H1 (cell line): ENCODE data around the gene HTR3C. TPM values are rescaled to one million over a fixed set of nuclear protein-coding genes. Genes with fewer than 3 reads are reported as not detected.

Experiments
- CTCF ChIA-PET: fragments of 300-600 bp; sonication (Branson Sonifier 250); formaldehyde crosslinking; loops from one replicate; lab custom pipeline; 2021; ENCODE audit not compliant: partially characterized antibody; lab: Charles Lee
- POLR2A ChIA-PET: fragments of 300-600 bp; sonication (Branson Sonifier 250); formaldehyde crosslinking; loops from one replicate; lab custom pipeline; 2021; ENCODE audit warnings: inconsistent platforms; ENCODE audit not compliant: partially characterized antibody; lab: Charles Lee
- DNase-seq, 2 experiments: peaks; one replicate each; pipeline versions ENCODE4 v3.0.0 to v3.0.0-alpha.2; 2010 to 2022; ENCODE audit warnings: low spot score in 2 of 2, low read depth in 1 of 2, mixed read lengths in 1 of 2
- FAIRE-seq: peaks from 2 replicates; lab custom pipeline; 2011; peaks lifted over from hg19 to GRCh38; lab: Jason Lieb, UNC
- H2AFZ ChIP-seq: 2 replicates; pipeline ENCODE4 v1.8.1; 2012; ENCODE audit warnings: low read length, inconsistent platforms
- H2AK5ac ChIP-seq: 2 replicates; pipeline ENCODE4 v1.6.1; 2013; ENCODE audit warnings: low read depth, low read length
- H2BK120ac ChIP-seq: replicated peaks from 2 replicates; pipeline ENCODE3; 2013; ENCODE audit warnings: low read depth, low read length, inconsistent platforms
- H2BK12ac ChIP-seq: 2 replicates; pipeline ENCODE4 v1.6.1; 2013; ENCODE audit warnings: low read depth, low read length
- H2BK15ac ChIP-seq: 2 replicates; pipeline ENCODE4 v1.6.1; 2013; ENCODE audit warnings: low read length
- H2BK20ac ChIP-seq: 2 replicates; pipeline ENCODE4 v1.6.1; 2013; ENCODE audit warnings: low read length
- H2BK5ac ChIP-seq: 2 replicates; pipeline ENCODE4 v1.6.1; 2013; ENCODE audit warnings: low read depth, low read length
- H3K14ac ChIP-seq: 2 replicates; pipeline ENCODE4 v1.6.1; 2013; ENCODE audit warnings: inconsistent platforms; ENCODE audit not compliant: insufficient read length
- H3K18ac ChIP-seq: 2 replicates; pipeline ENCODE4 v1.6.1; 2013; ENCODE audit warnings: low read length; ENCODE audit errors: extremely low read depth
- H3K23ac ChIP-seq: 2 replicates; pipeline ENCODE4 v1.6.1; 2013; ENCODE audit warnings: inconsistent platforms; ENCODE audit not compliant: insufficient read length
- H3K23me2 ChIP-seq: 2 replicates; pipeline ENCODE4 v1.6.1; 2013; ENCODE audit warnings: low read depth, low read length
- H3K27ac ChIP-seq: 2 replicates; pipeline ENCODE4 v1.6.1; 2011; ENCODE audit warnings: low read depth, low read length, inconsistent platforms
- H3K27me3 ChIP-seq, 4 experiments: replicated peaks in 1 of 4; 1 replicate in 1 of 4; 2 replicates in 3 of 4; pipeline versions ENCODE4 v1.6.1 to v1.8.1; 2011 to 2013; ENCODE audit warnings: low read length in 3 of 4, mild to moderate bottlenecking in 3 of 4, inconsistent platforms in 2 of 4, mixed read lengths in 2 of 4, moderate library complexity in 1 of 4; ENCODE audit not compliant: control insufficient read depth in 3 of 4, insufficient read depth in 3 of 4; ENCODE audit errors: extremely low read depth in 1 of 4
- H3K36me3 ChIP-seq, 4 experiments: 2 replicates each; pipeline versions ENCODE4 v1.6.1 to v1.8.1; 2011 to 2013; ENCODE audit warnings: mild to moderate bottlenecking in 4 of 4, low read length in 3 of 4, moderate library complexity in 2 of 4, control low read depth in 1 of 4, inconsistent platforms in 1 of 4; ENCODE audit not compliant: insufficient read depth in 4 of 4, control insufficient read depth in 2 of 4
- H3K4ac ChIP-seq: replicated peaks from 2 replicates; pipeline ENCODE3; 2013; ENCODE audit warnings: low read length, low read depth, mixed read lengths, inconsistent platforms; ENCODE audit not compliant: insufficient read length
- H3K4me1 ChIP-seq, 4 experiments: replicated peaks in 1 of 4; 1 replicate in 1 of 4; 2 replicates in 3 of 4; pipeline versions ENCODE4 v1.6.1 to v1.8.1; 2011 to 2013; ENCODE audit warnings: low read length in 3 of 4, inconsistent platforms in 2 of 4, mixed read lengths in 1 of 4; ENCODE audit not compliant: insufficient read depth in 4 of 4, control insufficient read depth in 3 of 4
- H3K4me2 ChIP-seq, 2 experiments: 2 replicates each; pipeline versions ENCODE4 v1.6.1 to v1.8.1; 2011 to 2013; ENCODE audit warnings: low read depth in 2 of 2, low read length in 2 of 2, control low read depth in 1 of 2, inconsistent platforms in 1 of 2, mild to moderate bottlenecking in 1 of 2; ENCODE audit not compliant: insufficient read depth in 1 of 2
- H3K4me3 ChIP-seq, 4 experiments: fragments of 200-600, 300-600 bp in 1 of 4; sonication (generic), shearing (Covaris generic), sonication (Bioruptor Twin) in 1 of 4; 2 replicates each; pipeline versions ENCODE4 v1.5.1 to v1.8.1; 2011 to 2016; ENCODE audit warnings: low read length in 4 of 4, low read depth in 3 of 4, control low read depth in 2 of 4, inconsistent platforms in 2 of 4, mild to moderate bottlenecking in 2 of 4, mixed read lengths in 1 of 4, moderate library complexity in 1 of 4; ENCODE audit not compliant: insufficient read depth in 2 of 4; ENCODE audit errors: extremely low read depth in 1 of 4
- H3K56ac ChIP-seq: replicated peaks from 2 replicates; pipeline ENCODE3; 2013; ENCODE audit warnings: low read depth, mild to moderate bottlenecking, mixed read lengths, low read length, inconsistent platforms; ENCODE audit not compliant: insufficient read length
- H3K79me1 ChIP-seq: 2 replicates; pipeline ENCODE4 v1.6.1; 2013; ENCODE audit warnings: low read depth, low read length, control low read depth
- H3K79me2 ChIP-seq, 2 experiments: 2 replicates each; pipeline versions ENCODE4 v1.6.1 to v1.8.1; 2012 to 2013; ENCODE audit warnings: low read length in 2 of 2, mild to moderate bottlenecking in 2 of 2, inconsistent platforms in 1 of 2; ENCODE audit not compliant: insufficient read depth in 2 of 2, control insufficient read depth in 1 of 2
- H3K9ac ChIP-seq, 4 experiments: replicated peaks in 1 of 4; 1 replicate in 1 of 4; 2 replicates in 3 of 4; pipeline versions ENCODE4 v1.6.1 to v1.8.1; 2011 to 2013; ENCODE audit warnings: low read depth in 3 of 4, low read length in 3 of 4, control low read depth in 2 of 4, mild to moderate bottlenecking in 2 of 4, moderate library complexity in 2 of 4, inconsistent platforms in 1 of 4; ENCODE audit errors: extremely low read depth in 1 of 4
- H3K9me3 ChIP-seq, 2 experiments: 2 replicates each; pipeline versions ENCODE4 v1.6.1 to v1.8.1; 2012 to 2013; ENCODE audit warnings: mild to moderate bottlenecking in 2 of 2, moderate library complexity in 2 of 2, control low read depth in 1 of 2, inconsistent platforms in 1 of 2, low read depth in 1 of 2, low read length in 1 of 2, mixed read lengths in 1 of 2; ENCODE audit not compliant: insufficient read depth in 2 of 2
- H4K20me1 ChIP-seq, 2 experiments: replicated peaks in 1 of 2; 2 replicates each; pipeline versions ENCODE3 to v1.8.1; 2011 to 2013; ENCODE audit warnings: inconsistent platforms in 2 of 2, low read length in 2 of 2, mild to moderate bottlenecking in 1 of 2; ENCODE audit not compliant: insufficient read depth in 2 of 2, control insufficient read depth in 1 of 2
- H4K5ac ChIP-seq: 2 replicates; pipeline ENCODE4 v1.6.1; 2013; ENCODE audit warnings: low read length, low read depth, mixed read lengths, inconsistent platforms; ENCODE audit not compliant: insufficient read length
- H4K8ac ChIP-seq: 2 replicates; pipeline ENCODE4 v1.8.0; 2013; ENCODE audit warnings: mild to moderate bottlenecking, moderate library complexity, low read length, inconsistent platforms; ENCODE audit not compliant: insufficient read depth; ENCODE audit errors: extremely low read depth
- H4K91ac ChIP-seq: replicated peaks from 2 replicates; pipeline ENCODE3; 2013; ENCODE audit warnings: low read length, mixed read lengths, inconsistent platforms; ENCODE audit not compliant: insufficient read length
- RBBP5 ChIP-seq: IDR thresholded peaks from 2 replicates; pipeline ENCODE4 v1.7.1; 2012; ENCODE audit warnings: low read depth, mild to moderate bottlenecking, inconsistent platforms, low read length, moderate library complexity, borderline replicate concordance
- SAP30 ChIP-seq: fragments of 300-600 bp; sonication (generic); IDR thresholded peaks from 2 replicates; pipeline ENCODE4 v1.7.1; 2012; ENCODE audit warnings: low read length, moderate library complexity, mild to moderate bottlenecking, inconsistent platforms; ENCODE audit not compliant: insufficient read depth, insufficient replicate concordance
- WGBS, 2 experiments: shearing (Covaris generic) in 1 of 2; methylation state at CpG; one replicate each; pipeline versions ENCODE4 v1.1.6 to v1.1.7; 2013 to 2015; ENCODE audit warnings: low lambda C conversion rate in 2 of 2, mixed read lengths in 2 of 2, inconsistent platforms in 1 of 2, low coverage in 1 of 2, missing lambda C conversion rate in 1 of 2; ENCODE audit not compliant: insufficient replicate concordance in 2 of 2, insufficient coverage in 1 of 2, insufficient read length in 1 of 2; ENCODE audit errors: extremely low coverage in 1 of 2, missing lambda C conversion rate in 1 of 2; 5-methylcytosine and 5-hydroxymethylcytosine counted together
- polyA plus RNA-seq, 7 experiments: library from polyadenylated mRNA; depleted of rRNA in 3 of 7; stranded (reverse) in 5 of 7; unstranded in 2 of 7; fragments of >200 nt in 5 of 7; fragments of 200-250 nt in 2 of 7; gene quantifications; 1 replicate in 5 of 7; 2 replicates in 1 of 7; 4 replicates in 1 of 7; pipeline versions ENCODE4 v1.2.1 to v1.2.3, GENCODE V29; 2011 to 2013; ENCODE audit warnings: missing spikeins in 2 of 7, mixed read lengths in 2 of 7
- total RNA-seq: library from RNA; stranded (reverse); fragmentation: NEBNext Ultra II Directional; extraction: Animal tissue kit (Norgen Biotek cat#: 25700); gene quantifications from 2 replicates; pipeline ENCODE4 v1.2.1, GENCODE V29; 2021

Gene HTR3C
- total and polyA plus RNA-seq, 2 of the 8 experiments (the other 6 are each of a cell fraction or from before 2014, with no cell fraction given), result 0.03 TPM; not detected in 1

DNA sequence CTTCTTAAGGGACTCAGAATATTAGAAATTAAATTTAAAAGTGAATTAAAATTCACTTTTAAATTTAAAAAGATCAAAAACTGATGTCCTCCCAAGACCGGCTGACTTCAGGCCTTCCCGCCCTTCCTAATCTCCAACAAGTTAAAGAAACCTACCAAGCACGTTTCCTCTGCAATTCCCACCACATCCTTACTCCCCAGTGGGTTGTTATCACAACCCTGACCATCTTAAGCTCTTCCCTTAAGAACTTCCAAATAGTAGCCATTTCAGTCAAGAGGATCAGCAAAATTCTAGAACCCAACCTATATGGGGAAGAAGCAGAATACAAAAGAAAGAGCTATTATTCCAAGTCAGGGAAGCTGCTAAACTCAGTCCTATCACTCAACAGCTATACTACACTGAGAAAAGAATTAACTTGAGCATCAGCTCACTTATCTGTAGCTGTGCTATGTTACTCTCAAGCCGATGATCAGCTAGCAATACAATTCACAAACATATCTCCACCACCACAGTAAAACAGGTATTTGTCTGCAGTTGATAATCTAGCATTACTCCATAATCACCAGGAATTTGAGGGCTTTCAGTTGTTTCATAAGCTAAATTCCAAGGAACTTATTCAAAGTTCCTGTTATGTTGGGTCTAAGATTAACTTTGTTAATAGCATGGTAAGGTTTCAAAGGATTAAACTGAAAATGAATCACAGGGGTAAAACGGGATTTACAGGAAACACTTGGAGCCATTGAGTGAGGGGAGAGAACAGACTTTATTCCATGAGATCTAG is 49.5 kb upstream of the HTR3C start:
- ChIA-PET POLR2A (no interaction called here), CTCF (interaction anchor here (0.5 to 1.7 kb wide), 3 partner anchors 13 to 99 kb away, joined by 3 to 5 read pairs (median 3); no protein-coding TSS in a partner anchor)
- no peak overlapping the region for H2AFZ ChIP-seq
- H3K18ac ChIP-seq, result no peak overlapping the region
- no peak overlapping the region for H3K23ac ChIP-seq
- no peak overlapping the region for H4K5ac ChIP-seq
- no peak overlapping the region for H3K14ac ChIP-seq
- H3K4ac ChIP-seq, result no peak overlapping the region
- no peak overlapping the region for H2BK20ac ChIP-seq
- peaks cover 3 to 15% of the 10 kb centered on the region in 2 experiments; a peak in 1 of 4 replicates for H3K79me2 ChIP-seq
- no peak overlapping the region for H3K9ac ChIP-seq
- no peak overlapping the region for H4K91ac ChIP-seq
- H3K56ac ChIP-seq, result no peak overlapping the region
- FAIRE-seq (no peak), DNase-seq (no peak)
- H3K4me1 ChIP-seq, result no peaks in the 10 kb centered on the region; a peak in 1 of 7 replicates
- no peak overlapping the region for H2BK5ac ChIP-seq
- peaks cover 1 to 3% of the 10 kb centered on the region in 2 experiments for H4K20me1 ChIP-seq
- H4K8ac ChIP-seq, result no peak overlapping the region
- no peak overlapping the region for H3K27ac ChIP-seq
- no peak overlapping the region for H2BK120ac ChIP-seq
- H3K27me3 ChIP-seq, result no peaks in the 10 kb centered on the region
- TF ChIP-seq RBBP5, result no peak
- no peak for TF ChIP-seq SAP30
- H3K9me3 ChIP-seq, result no peaks in the 10 kb centered on the region
- no peak overlapping the region for H2BK15ac ChIP-seq
- no peak overlapping the region for H2AK5ac ChIP-seq
- no peak overlapping the region for H2BK12ac ChIP-seq
- H3K36me3 ChIP-seq, result no peaks in the 10 kb centered on the region; a peak in 2 of 8 replicates
- no peaks in the 10 kb centered on the region; the same call in 1 of the 2 replicates for H3K79me1 ChIP-seq
- H3K23me2 ChIP-seq, result no peaks in the 10 kb centered on the region
- H3K4me2 ChIP-seq, result no peak overlapping the region
- 90% methylated on average over 5 of the region's 5 CpGs; no CpG with 5 or more reads in 1 of the 2 experiments for WGBS, 2 experiments
- H3K4me3 ChIP-seq, result no peak overlapping the region
